ENCODE measurements around the gene FCRLB. TPM values are rescaled to one million over a fixed set of nuclear protein-coding genes. Genes with fewer than 3 reads are reported as not detected.
"Not testable (repeated sequence)": the region's sequence is repeated elsewhere in the genome, so short reads cannot be mapped to it uniquely, and the experiment has no call there.

FCRLB gene
- total RNA-seq, 1 donor from 2014 or later, result 0.27 TPM

- H3K27me3 Mint-ChIP-seq (ENCODE audit: unreplicated experiment), result no peaks in the 10 kb centered on the region
Measured at GRCh38 chr1:161768461-161768860, 47.1 kb downstream of the FCRLB start.

GRCh38 chr1:161768986-161769672 is 47.8 kb downstream of the FCRLB start:
- Mint-ChIP-seq H3K9me3 (ENCODE audit: unreplicated experiment) (no peaks in the 10 kb centered on the region), H3K27me3 (ENCODE audit: unreplicated experiment) (no peaks in the 10 kb centered on the region), H3K4me1 (ENCODE audit: unreplicated experiment) (peaks cover 27% of the 10 kb centered on the region), H3K36me3 (ENCODE audit: unreplicated experiment) (no peaks in the 10 kb centered on the region), H3K4me3 (ENCODE audit: unreplicated experiment) (no peak overlapping the region), H3K27ac (ENCODE audit: unreplicated experiment) (no peak overlapping the region)
- no peak for DNase-seq (ENCODE audit: extremely low spot score, unreplicated experiment)
- no peak for TF ChIP-seq CTCF (IDR thresholded peaks at IDR 0.05)

More at GRCh38 chr1:161768461-161768860, 47.1 kb downstream of the FCRLB start:
- Mint-ChIP-seq H3K36me3 (ENCODE audit: unreplicated experiment) (no peaks in the 10 kb centered on the region), H3K27ac (ENCODE audit: unreplicated experiment) (no peak overlapping the region), H3K4me1 (ENCODE audit: unreplicated experiment) (peaks cover 30% of the 10 kb centered on the region), H3K4me3 (ENCODE audit: unreplicated experiment) (no peak overlapping the region), H3K9me3 (ENCODE audit: unreplicated experiment) (no peaks in the 10 kb centered on the region)
- no peak for DNase-seq (ENCODE audit: extremely low spot score, unreplicated experiment)
- no peak for TF ChIP-seq CTCF (IDR thresholded peaks at IDR 0.05)

- peaks cover 26% of the 10 kb centered on the region for H3K4me1 Mint-ChIP-seq (ENCODE audit: unreplicated experiment)
- H3K27ac Mint-ChIP-seq (ENCODE audit: unreplicated experiment); H3K4me3 Mint-ChIP-seq (ENCODE audit: unreplicated experiment); H3K36me3 Mint-ChIP-seq (ENCODE audit: unreplicated experiment); H3K27me3 Mint-ChIP-seq (ENCODE audit: unreplicated experiment); H3K9me3 Mint-ChIP-seq (ENCODE audit: unreplicated experiment); DNase-seq (ENCODE audit: extremely low spot score, unreplicated experiment): not testable (repeated sequence)
Measured at GRCh38 chr1:161769673-161770045, 48.3 kb downstream of the FCRLB start.

- H3K27ac Mint-ChIP-seq (ENCODE audit: unreplicated experiment), result no peak overlapping the region
Measured at GRCh38 chr1:161770250-161770649, 48.9 kb downstream of the FCRLB start.

GRCh38 chr1:161771161-161771560 is 49.8 kb downstream of the FCRLB start:
- Mint-ChIP-seq H3K27ac (ENCODE audit: unreplicated experiment) (no peak overlapping the region), H3K9me3 (ENCODE audit: unreplicated experiment) (no peaks in the 10 kb centered on the region), H3K4me1 (ENCODE audit: unreplicated experiment) (peaks cover 21% of the 10 kb centered on the region), H3K36me3 (ENCODE audit: unreplicated experiment) (no peaks in the 10 kb centered on the region), H3K27me3 (ENCODE audit: unreplicated experiment) (no peaks in the 10 kb centered on the region), H3K4me3 (ENCODE audit: unreplicated experiment) (no peak overlapping the region)
- TF ChIP-seq CTCF (IDR thresholded peaks at IDR 0.05), result no peak
- no peak for DNase-seq (ENCODE audit: extremely low spot score, unreplicated experiment)

More at GRCh38 chr1:161770250-161770649, 48.9 kb downstream of the FCRLB start:
- no peaks in the 10 kb centered on the region for H3K36me3 Mint-ChIP-seq (ENCODE audit: unreplicated experiment)
- no peak overlapping the region for H3K4me3 Mint-ChIP-seq (ENCODE audit: unreplicated experiment)
- H3K9me3 Mint-ChIP-seq (ENCODE audit: unreplicated experiment), result no peaks in the 10 kb centered on the region
- no peak for TF ChIP-seq CTCF (IDR thresholded peaks at IDR 0.05)
- no peaks in the 10 kb centered on the region for H3K27me3 Mint-ChIP-seq (ENCODE audit: unreplicated experiment)
- no peak for DNase-seq (ENCODE audit: extremely low spot score, unreplicated experiment)
- H3K4me1 Mint-ChIP-seq (ENCODE audit: unreplicated experiment), result peaks cover 22% of the 10 kb centered on the region
